H1 (cell line): ENCODE results near the gene PGM3. TPM values are rescaled to one million over a fixed set of nuclear protein-coding genes. Genes with fewer than 3 reads are reported as not detected.

ENCODE experiments used
- CTCF ChIA-PET: fragments of 300-600 bp; sonication (Branson Sonifier 250); formaldehyde crosslinking; loops from one replicate; lab custom pipeline; 2021; ENCODE audit not compliant: partially characterized antibody; lab: Charles Lee
- POLR2A ChIA-PET: fragments of 300-600 bp; sonication (Branson Sonifier 250); formaldehyde crosslinking; loops from one replicate; lab custom pipeline; 2021; ENCODE audit warnings: inconsistent platforms; ENCODE audit not compliant: partially characterized antibody; lab: Charles Lee
- DNase-seq, 2 experiments: peaks; one replicate each; pipeline versions ENCODE4 v3.0.0 to v3.0.0-alpha.2; 2010 to 2022; ENCODE audit warnings: low spot score in 2 of 2, low read depth in 1 of 2, mixed read lengths in 1 of 2
- FAIRE-seq: peaks from 2 replicates; lab custom pipeline; 2011; peaks lifted over from hg19 to GRCh38; lab: Jason Lieb, UNC
- H2AFZ ChIP-seq: 2 replicates; pipeline ENCODE4 v1.8.1; 2012; ENCODE audit warnings: low read length, inconsistent platforms
- H2AK5ac ChIP-seq: 2 replicates; pipeline ENCODE4 v1.6.1; 2013; ENCODE audit warnings: low read depth, low read length
- H2BK120ac ChIP-seq: replicated peaks from 2 replicates; pipeline ENCODE3; 2013; ENCODE audit warnings: low read depth, low read length, inconsistent platforms
- H2BK12ac ChIP-seq: 2 replicates; pipeline ENCODE4 v1.6.1; 2013; ENCODE audit warnings: low read depth, low read length
- H2BK15ac ChIP-seq: 2 replicates; pipeline ENCODE4 v1.6.1; 2013; ENCODE audit warnings: low read length
- H2BK20ac ChIP-seq: 2 replicates; pipeline ENCODE4 v1.6.1; 2013; ENCODE audit warnings: low read length
- H2BK5ac ChIP-seq: 2 replicates; pipeline ENCODE4 v1.6.1; 2013; ENCODE audit warnings: low read depth, low read length
- H3K14ac ChIP-seq: 2 replicates; pipeline ENCODE4 v1.6.1; 2013; ENCODE audit warnings: inconsistent platforms; ENCODE audit not compliant: insufficient read length
- H3K18ac ChIP-seq: 2 replicates; pipeline ENCODE4 v1.6.1; 2013; ENCODE audit warnings: low read length; ENCODE audit errors: extremely low read depth
- H3K23ac ChIP-seq: 2 replicates; pipeline ENCODE4 v1.6.1; 2013; ENCODE audit warnings: inconsistent platforms; ENCODE audit not compliant: insufficient read length
- H3K23me2 ChIP-seq: 2 replicates; pipeline ENCODE4 v1.6.1; 2013; ENCODE audit warnings: low read depth, low read length
- H3K27ac ChIP-seq: 2 replicates; pipeline ENCODE4 v1.6.1; 2011; ENCODE audit warnings: low read depth, low read length, inconsistent platforms
- H3K27me3 ChIP-seq, 4 experiments: replicated peaks in 1 of 4; 1 replicate in 1 of 4; 2 replicates in 3 of 4; pipeline versions ENCODE4 v1.6.1 to v1.8.1; 2011 to 2013; ENCODE audit warnings: low read length in 3 of 4, mild to moderate bottlenecking in 3 of 4, inconsistent platforms in 2 of 4, mixed read lengths in 2 of 4, moderate library complexity in 1 of 4; ENCODE audit not compliant: control insufficient read depth in 3 of 4, insufficient read depth in 3 of 4; ENCODE audit errors: extremely low read depth in 1 of 4
- H3K36me3 ChIP-seq, 4 experiments: 2 replicates each; pipeline versions ENCODE4 v1.6.1 to v1.8.1; 2011 to 2013; ENCODE audit warnings: mild to moderate bottlenecking in 4 of 4, low read length in 3 of 4, moderate library complexity in 2 of 4, control low read depth in 1 of 4, inconsistent platforms in 1 of 4; ENCODE audit not compliant: insufficient read depth in 4 of 4, control insufficient read depth in 2 of 4
- H3K4ac ChIP-seq: replicated peaks from 2 replicates; pipeline ENCODE3; 2013; ENCODE audit warnings: low read length, low read depth, mixed read lengths, inconsistent platforms; ENCODE audit not compliant: insufficient read length
- H3K4me1 ChIP-seq, 4 experiments: replicated peaks in 1 of 4; 1 replicate in 1 of 4; 2 replicates in 3 of 4; pipeline versions ENCODE4 v1.6.1 to v1.8.1; 2011 to 2013; ENCODE audit warnings: low read length in 3 of 4, inconsistent platforms in 2 of 4, mixed read lengths in 1 of 4; ENCODE audit not compliant: insufficient read depth in 4 of 4, control insufficient read depth in 3 of 4
- H3K4me2 ChIP-seq, 2 experiments: 2 replicates each; pipeline versions ENCODE4 v1.6.1 to v1.8.1; 2011 to 2013; ENCODE audit warnings: low read depth in 2 of 2, low read length in 2 of 2, control low read depth in 1 of 2, inconsistent platforms in 1 of 2, mild to moderate bottlenecking in 1 of 2; ENCODE audit not compliant: insufficient read depth in 1 of 2
- H3K4me3 ChIP-seq, 4 experiments: fragments of 200-600, 300-600 bp in 1 of 4; sonication (generic), shearing (Covaris generic), sonication (Bioruptor Twin) in 1 of 4; 2 replicates each; pipeline versions ENCODE4 v1.5.1 to v1.8.1; 2011 to 2016; ENCODE audit warnings: low read length in 4 of 4, low read depth in 3 of 4, control low read depth in 2 of 4, inconsistent platforms in 2 of 4, mild to moderate bottlenecking in 2 of 4, mixed read lengths in 1 of 4, moderate library complexity in 1 of 4; ENCODE audit not compliant: insufficient read depth in 2 of 4; ENCODE audit errors: extremely low read depth in 1 of 4
- H3K56ac ChIP-seq: replicated peaks from 2 replicates; pipeline ENCODE3; 2013; ENCODE audit warnings: low read depth, mild to moderate bottlenecking, mixed read lengths, low read length, inconsistent platforms; ENCODE audit not compliant: insufficient read length
- H3K79me1 ChIP-seq: 2 replicates; pipeline ENCODE4 v1.6.1; 2013; ENCODE audit warnings: low read depth, low read length, control low read depth
- H3K79me2 ChIP-seq, 2 experiments: 2 replicates each; pipeline versions ENCODE4 v1.6.1 to v1.8.1; 2012 to 2013; ENCODE audit warnings: low read length in 2 of 2, mild to moderate bottlenecking in 2 of 2, inconsistent platforms in 1 of 2; ENCODE audit not compliant: insufficient read depth in 2 of 2, control insufficient read depth in 1 of 2
- H3K9ac ChIP-seq, 4 experiments: replicated peaks in 1 of 4; 1 replicate in 1 of 4; 2 replicates in 3 of 4; pipeline versions ENCODE4 v1.6.1 to v1.8.1; 2011 to 2013; ENCODE audit warnings: low read depth in 3 of 4, low read length in 3 of 4, control low read depth in 2 of 4, mild to moderate bottlenecking in 2 of 4, moderate library complexity in 2 of 4, inconsistent platforms in 1 of 4; ENCODE audit errors: extremely low read depth in 1 of 4
- H3K9me3 ChIP-seq, 2 experiments: 2 replicates each; pipeline versions ENCODE4 v1.6.1 to v1.8.1; 2012 to 2013; ENCODE audit warnings: mild to moderate bottlenecking in 2 of 2, moderate library complexity in 2 of 2, control low read depth in 1 of 2, inconsistent platforms in 1 of 2, low read depth in 1 of 2, low read length in 1 of 2, mixed read lengths in 1 of 2; ENCODE audit not compliant: insufficient read depth in 2 of 2
- H4K20me1 ChIP-seq, 2 experiments: replicated peaks in 1 of 2; 2 replicates each; pipeline versions ENCODE3 to v1.8.1; 2011 to 2013; ENCODE audit warnings: inconsistent platforms in 2 of 2, low read length in 2 of 2, mild to moderate bottlenecking in 1 of 2; ENCODE audit not compliant: insufficient read depth in 2 of 2, control insufficient read depth in 1 of 2
- H4K5ac ChIP-seq: 2 replicates; pipeline ENCODE4 v1.6.1; 2013; ENCODE audit warnings: low read length, low read depth, mixed read lengths, inconsistent platforms; ENCODE audit not compliant: insufficient read length
- H4K8ac ChIP-seq: 2 replicates; pipeline ENCODE4 v1.8.0; 2013; ENCODE audit warnings: mild to moderate bottlenecking, moderate library complexity, low read length, inconsistent platforms; ENCODE audit not compliant: insufficient read depth; ENCODE audit errors: extremely low read depth
- H4K91ac ChIP-seq: replicated peaks from 2 replicates; pipeline ENCODE3; 2013; ENCODE audit warnings: low read length, mixed read lengths, inconsistent platforms; ENCODE audit not compliant: insufficient read length
- MAFK ChIP-seq: IDR thresholded peaks from 2 replicates; pipeline ENCODE4 v1.6.1; 2012; ENCODE audit warnings: low read depth, mild to moderate bottlenecking, improper control_type of control experiment, low read length
- PHF8 ChIP-seq: fragments of 200-600 bp; sonication (generic); conservative IDR thresholded peaks from 2 replicates; pipeline ENCODE4 v1.7.1; 2012; ENCODE audit warnings: low read depth, mild to moderate bottlenecking, inconsistent platforms, low read length, moderate library complexity
- WGBS, 2 experiments: shearing (Covaris generic) in 1 of 2; methylation state at CpG; one replicate each; pipeline versions ENCODE4 v1.1.6 to v1.1.7; 2013 to 2015; ENCODE audit warnings: low lambda C conversion rate in 2 of 2, mixed read lengths in 2 of 2, inconsistent platforms in 1 of 2, low coverage in 1 of 2, missing lambda C conversion rate in 1 of 2; ENCODE audit not compliant: insufficient replicate concordance in 2 of 2, insufficient coverage in 1 of 2, insufficient read length in 1 of 2; ENCODE audit errors: extremely low coverage in 1 of 2, missing lambda C conversion rate in 1 of 2; 5-methylcytosine and 5-hydroxymethylcytosine counted together
- polyA plus RNA-seq, 7 experiments: library from polyadenylated mRNA; depleted of rRNA in 3 of 7; stranded (reverse) in 5 of 7; unstranded in 2 of 7; fragments of >200 nt in 5 of 7; fragments of 200-250 nt in 2 of 7; gene quantifications; 1 replicate in 5 of 7; 2 replicates in 1 of 7; 4 replicates in 1 of 7; pipeline versions ENCODE4 v1.2.1 to v1.2.3, GENCODE V29; 2011 to 2013; ENCODE audit warnings: missing spikeins in 2 of 7, mixed read lengths in 2 of 7
- total RNA-seq: library from RNA; stranded (reverse); fragmentation: NEBNext Ultra II Directional; extraction: Animal tissue kit (Norgen Biotek cat#: 25700); gene quantifications from 2 replicates; pipeline ENCODE4 v1.2.1, GENCODE V29; 2021

PGM3 gene
- total and polyA plus RNA-seq, 2 of the 8 experiments (the other 6 are each of a cell fraction or from before 2014, with no cell fraction given) = 14.5 to 60.5 TPM

DNA sequence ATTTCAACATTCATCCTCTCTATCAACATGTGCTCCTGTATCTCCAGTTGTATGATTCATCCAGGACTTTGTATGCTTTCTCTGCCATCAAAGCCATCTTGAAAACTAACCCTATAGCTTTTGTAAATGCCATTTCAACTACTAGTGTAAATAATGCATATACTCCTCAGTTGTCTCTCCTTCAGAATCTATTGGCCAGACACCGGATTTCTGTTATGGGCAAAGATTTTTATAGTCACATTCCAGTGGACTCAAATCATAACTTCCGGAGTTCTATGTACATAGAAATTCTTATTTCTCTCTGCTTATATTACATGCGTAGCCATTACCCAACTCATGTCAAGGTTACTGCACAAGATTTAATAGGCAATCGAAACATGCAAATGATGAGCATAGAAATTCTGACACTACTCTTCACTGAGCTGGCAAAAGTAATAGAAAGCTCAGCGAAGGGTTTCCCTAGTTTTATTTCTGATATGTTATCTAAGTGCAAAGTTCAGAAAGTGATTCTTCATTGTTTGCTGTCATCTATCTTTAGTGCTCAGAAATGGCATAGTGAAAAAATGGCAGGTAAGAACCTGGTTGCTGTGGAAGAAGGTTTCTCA, 54.8 kb downstream of the PGM3 start:
- no peak overlapping the region for H3K9ac ChIP-seq
- H3K18ac ChIP-seq = no peak overlapping the region
- no peaks in the 10 kb centered on the region for H3K4me1 ChIP-seq
- no peak overlapping the region for H3K56ac ChIP-seq
- no peak overlapping the region for H3K4me2 ChIP-seq
- no peak overlapping the region for H2AK5ac ChIP-seq
- H3K27me3 ChIP-seq = no peaks in the 10 kb centered on the region
- no peak overlapping the region for H4K8ac ChIP-seq
- no peaks in the 10 kb centered on the region for H3K23me2 ChIP-seq
- 90% methylated on average over 5 of the region's 5 CpGs; no CpG with 5 or more reads in 1 of the 2 experiments for WGBS, 2 experiments
- H3K23ac ChIP-seq = no peak overlapping the region
- DNase-seq (no peak), FAIRE-seq (no peak)
- CTCF ChIA-PET = interaction anchor here (0.6 to 1.4 kb wide), 3 partner anchors 41 to 149 kb away, joined by 3 to 5 read pairs (median 3); no protein-coding TSS in a partner anchor
- H4K20me1 ChIP-seq = no peaks in the 10 kb centered on the region
- H4K91ac ChIP-seq = no peak overlapping the region
- no peak overlapping the region for H4K5ac ChIP-seq
- no peak overlapping the region for H2BK20ac ChIP-seq
- H2AFZ ChIP-seq = no peak overlapping the region
- H2BK5ac ChIP-seq = no peak overlapping the region
- H3K79me1 ChIP-seq = no peaks in the 10 kb centered on the region
- H2BK12ac ChIP-seq = no peak overlapping the region
- H3K36me3 ChIP-seq = peaks cover 2 to 19% (median 10%) of the 10 kb centered on the region in 4 experiments; a peak in 6 of 8 replicates
- no peak overlapping the region for H3K4me3 ChIP-seq
- H3K4ac ChIP-seq = no peak overlapping the region
- H2BK15ac ChIP-seq = no peak overlapping the region
- no peak overlapping the region for H2BK120ac ChIP-seq
- H3K79me2 ChIP-seq = no peaks in the 10 kb centered on the region
- H3K27ac ChIP-seq = no peak overlapping the region
- no peak for TF ChIP-seq PHF8
- TF ChIP-seq MAFK = no peak
- H3K9me3 ChIP-seq = no peaks in the 10 kb centered on the region
- POLR2A ChIA-PET = interaction anchor here (1.0 kb wide), 1 partner anchor 54 kb away, joined by 3 read pairs; the partner anchor contains the start of gene PGM3
- H3K14ac ChIP-seq = no peak overlapping the region
